ENCODE measurements around the gene TIAM2.

TIAM2 gene

GRCh38 chr6:155187994-155188706, 193.0 kb downstream of the TIAM2 start:
- H3K27ac ChIP-seq, result peak overlapping the region; percentile 96

GRCh38 chr6:155188707-155189496, 193.8 kb downstream of the TIAM2 start:
- peak overlapping the region; percentile 96 for H3K27ac ChIP-seq
- no peak for TF ChIP-seq CTCF (conservative IDR thresholded peaks at IDR 0.05)

More at GRCh38 chr6:155187994-155188706, 193.0 kb downstream of the TIAM2 start:
- no peak for TF ChIP-seq CTCF (conservative IDR thresholded peaks at IDR 0.05)

- no peak for TF ChIP-seq CTCF (conservative IDR thresholded peaks at IDR 0.05)
- H3K27ac ChIP-seq, result peak overlapping the region; percentile 96
Measured at GRCh38 chr6:155190677-155191076, 195.6 kb downstream of the TIAM2 start.

DNA sequence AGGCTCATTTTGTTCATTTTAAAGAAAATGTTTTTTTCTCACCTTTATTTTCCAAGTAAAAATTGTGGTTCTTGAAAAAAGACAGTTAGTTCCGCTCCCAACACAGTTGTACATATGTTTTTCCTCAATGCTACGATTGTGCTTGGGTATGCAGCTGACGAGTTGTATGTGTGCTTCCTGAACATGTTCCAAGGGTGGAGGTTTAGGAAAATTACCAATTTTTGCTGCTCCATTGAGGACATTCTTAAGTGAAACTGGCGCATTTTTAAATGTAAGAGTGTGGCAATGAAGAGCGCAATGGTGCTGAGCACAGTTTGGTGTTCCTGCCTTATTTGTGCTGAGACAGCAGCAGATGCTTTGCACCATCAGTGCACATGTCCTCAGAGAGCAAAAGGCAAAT, 198.4 kb downstream of the TIAM2 start:
- no peak for TF ChIP-seq CTCF (conservative IDR thresholded peaks at IDR 0.05)
- H3K27ac ChIP-seq, result no peak overlapping the region

- TF ChIP-seq CTCF (conservative IDR thresholded peaks at IDR 0.05), result no peak
- no peak overlapping the region for H3K27ac ChIP-seq
Measured at GRCh38 chr6:155194399-155194798, 199.3 kb downstream of the TIAM2 start.

DNA sequence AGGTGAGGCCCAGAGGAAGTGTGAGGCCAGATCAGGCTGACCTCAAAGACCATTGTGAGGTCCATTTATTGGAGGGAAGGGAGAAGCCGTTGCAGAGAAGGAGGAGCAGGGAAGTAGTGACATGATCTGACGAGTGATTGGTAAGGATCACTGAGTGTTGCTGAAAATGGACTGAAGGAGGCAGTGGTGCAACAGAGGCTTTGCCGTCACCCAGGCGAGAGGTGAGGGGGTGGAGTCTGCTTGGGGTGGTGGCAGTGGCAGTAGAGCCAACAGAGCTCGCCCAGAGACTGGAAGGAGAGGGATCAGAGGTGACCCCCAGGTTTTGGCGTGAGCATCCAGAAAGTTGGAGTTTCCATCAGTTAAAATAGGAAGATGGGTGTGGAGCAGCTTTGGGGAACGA, 200.8 kb downstream of the TIAM2 start:
- H3K27ac ChIP-seq, result no peak overlapping the region
- no peak for TF ChIP-seq CTCF (conservative IDR thresholded peaks at IDR 0.05)

GRCh38 chr6:155196911-155197310, 201.8 kb downstream of the TIAM2 start:
- no peak for TF ChIP-seq CTCF (conservative IDR thresholded peaks at IDR 0.05)
- H3K27ac ChIP-seq, result no peak overlapping the region

Data from VCaP (cell line).